Neural cell (in vitro differentiated cells): ENCODE measurements around the gene ST6GALNAC5. TPM values are rescaled to one million over a fixed set of nuclear protein-coding genes. Genes with fewer than 3 reads are reported as not detected.

Experiments used
- H2AFZ ChIP-seq: fragments of 200-600, 300-800 bp; sonication (generic), shearing (Covaris generic); 2 replicates; pipeline ENCODE4 v1.6.0; 2014; ENCODE audit warnings: low read depth, mild to moderate bottlenecking, antibody characterized with exemption, low read length, moderate library complexity
- H3F3A ChIP-seq: fragments of 200-600 bp; shearing (Covaris generic); 2 replicates; pipeline ENCODE4 v1.6.1; 2016; ENCODE audit warnings: mild to moderate bottlenecking, moderate library complexity, mixed read lengths, antibody characterized with exemption, low read length; ENCODE audit not compliant: insufficient read depth, poor library complexity, severe bottlenecking
- H3K27ac ChIP-seq: fragments of 200-600, 300-800 bp; sonication (generic), shearing (Covaris generic); 2 replicates; pipeline ENCODE4 v1.5.1; 2014; ENCODE audit warnings: mild to moderate bottlenecking, low read length, moderate library complexity
- H3K27me3 ChIP-seq: fragments of 300-800, 200-600 bp; sonication (generic), shearing (Covaris generic); 2 replicates; pipeline ENCODE4 v1.6.0; 2014; ENCODE audit warnings: mild to moderate bottlenecking, low read depth, low read length, moderate library complexity; ENCODE audit not compliant: insufficient read depth
- H3K36me3 ChIP-seq: fragments of 300-800, 200-600 bp; sonication (generic), shearing (Covaris generic); 2 replicates; pipeline ENCODE4 v1.5.1; 2014; ENCODE audit warnings: mild to moderate bottlenecking, antibody characterized with exemption, low read length, moderate library complexity; ENCODE audit not compliant: insufficient read depth
- H3K4me2 ChIP-seq: fragments of 300-800, 200-600 bp; sonication (generic), shearing (Covaris generic); 2 replicates; pipeline ENCODE4 v1.6.0; 2014; ENCODE audit warnings: mild to moderate bottlenecking, low read length
- H3K4me3 ChIP-seq: fragments of 300-800, 200-600 bp; sonication (generic), shearing (Covaris generic); 2 replicates; pipeline ENCODE4 v1.5.1; 2014; ENCODE audit warnings: mild to moderate bottlenecking, low read length, moderate library complexity
- H3K79me2 ChIP-seq: fragments of 200-600 bp; shearing (Covaris generic); replicated peaks from 2 replicates; pipeline ENCODE4 v1.6.0; 2014; ENCODE audit warnings: mild to moderate bottlenecking, low read length, moderate library complexity; ENCODE audit not compliant: insufficient read depth
- H3K9ac ChIP-seq: fragments of 300-800, 200-600 bp; sonication (generic), shearing (Covaris generic); 2 replicates; pipeline ENCODE4 v1.6.1; 2016; ENCODE audit warnings: mild to moderate bottlenecking, low read length, mixed read lengths
- H3K9me2 ChIP-seq: fragments of 200-600 bp; shearing (Covaris generic); 2 replicates; pipeline ENCODE4 v1.6.1; 2016; ENCODE audit warnings: mild to moderate bottlenecking, low read length, mixed read lengths; ENCODE audit not compliant: insufficient read depth
- H3K9me3 ChIP-seq: fragments of 200-600, 300-800 bp; sonication (generic), shearing (Covaris generic); 2 replicates; pipeline ENCODE4 v1.6.1; 2016; ENCODE audit warnings: mild to moderate bottlenecking, mixed run types, low read length, moderate library complexity, mixed read lengths
- H4K20me1 ChIP-seq: fragments of 200-600 bp; shearing (Covaris generic); 2 replicates; pipeline ENCODE4 v1.6.1; 2016; ENCODE audit warnings: mild to moderate bottlenecking, mixed run types; ENCODE audit not compliant: insufficient read depth
- CTCF ChIP-seq: fragments of 450-650 bp; IDR thresholded peaks from 2 replicates; pipeline ENCODE4 v1.5.1; 2014; ENCODE audit warnings: antibody characterized with exemption, mild to moderate bottlenecking, moderate library complexity; ENCODE audit not compliant: poor library complexity, severe bottlenecking
- EP300 ChIP-seq: fragments of 450-650 bp; conservative IDR thresholded peaks from 2 replicates; pipeline ENCODE4 v1.6.1; 2014; ENCODE audit warnings: antibody characterized with exemption, mild to moderate bottlenecking, moderate library complexity; ENCODE audit not compliant: poor library complexity, severe bottlenecking
- EZH2 ChIP-seq: fragments of 200-600, 300-800 bp; shearing (Covaris generic), sonication (generic); IDR thresholded peaks from 2 replicates; pipeline ENCODE4 v1.6.1; 2014; ENCODE audit warnings: antibody characterized with exemption, low read length, borderline replicate concordance, mild to moderate bottlenecking; ENCODE audit not compliant: insufficient read depth, poor library complexity, severe bottlenecking
- MXI1 ChIP-seq: fragments of 450-650 bp; conservative IDR thresholded peaks from 2 replicates; pipeline ENCODE4 v1.6.1; 2014; ENCODE audit warnings: antibody characterized with exemption, mild to moderate bottlenecking; ENCODE audit not compliant: poor library complexity, severe bottlenecking
- POLR2AphosphoS5 ChIP-seq: IDR thresholded peaks from 2 replicates; pipeline ENCODE4 v1.6.1; 2012
- RAD21 ChIP-seq: fragments of 450-650 bp; conservative IDR thresholded peaks from 2 replicates; pipeline ENCODE4 v1.6.1; 2014; ENCODE audit warnings: antibody characterized with exemption, mild to moderate bottlenecking, moderate library complexity
- REST ChIP-seq: IDR thresholded peaks from 2 replicates; pipeline ENCODE4 v1.6.1; 2012; ENCODE audit warnings: borderline replicate concordance
- SMC3 ChIP-seq: fragments of 450-650 bp; conservative IDR thresholded peaks from 2 replicates; pipeline ENCODE4 v1.6.1; 2014; ENCODE audit warnings: antibody characterized with exemption, mild to moderate bottlenecking, moderate library complexity; ENCODE audit not compliant: poor library complexity
- TAF1 ChIP-seq: IDR thresholded peaks from 2 replicates; pipeline ENCODE4 v1.6.1; 2012; ENCODE audit warnings: low read depth
- polyA plus RNA-seq: library from polyadenylated mRNA; depleted of rRNA; stranded (reverse); fragments of >200 nt; gene quantifications from 2 replicates; pipeline ENCODE4 v1.2.3, GENCODE V29; 2014

ST6GALNAC5 gene
- polyA plus RNA-seq, 1 donor from 2014 or later = 57.3 TPM

- TF ChIP-seq MXI1 = no peak
- TF ChIP-seq EZH2 = no peak
- no peak for TF ChIP-seq RAD21
- Histone ChIP-seq H3K36me3 (no peaks in the 10 kb centered on the region), H3K27ac (no peak overlapping the region)
Measured at GRCh38 chr1:76881762-76882161, 14.5 kb downstream of the ST6GALNAC5 start.

GRCh38 chr1:76891931-76892622, 24.8 kb downstream of the ST6GALNAC5 start:
- Histone ChIP-seq H3F3A (no peaks in the 10 kb centered on the region), H3K79me2 (peaks cover 33% of the 10 kb centered on the region), H3K4me2 (no peak overlapping the region), H3K9me2 (no peaks in the 10 kb centered on the region), H4K20me1 (no peaks in the 10 kb centered on the region), H2AFZ (no peak overlapping the region), H3K9ac (no peak overlapping the region), H3K27ac (no peak overlapping the region), H3K36me3 (no peaks in the 10 kb centered on the region), H3K27me3 (no peaks in the 10 kb centered on the region), H3K4me3 (no peak overlapping the region), H3K9me3 (no peaks in the 10 kb centered on the region)
- TF ChIP-seq EP300 (no peak), EZH2 (no peak), REST (no peak), POLR2AphosphoS5 (no peak), TAF1 (no peak), SMC3 (no peak), RAD21 (no peak), CTCF (no peak), MXI1 (no peak)

More at GRCh38 chr1:76881762-76882161, 14.5 kb downstream of the ST6GALNAC5 start:
- Histone ChIP-seq H3K79me2 (peaks cover 17% of the 10 kb centered on the region), H3K27me3 (no peaks in the 10 kb centered on the region), H3K9me2 (no peaks in the 10 kb centered on the region), H3K4me2 (no peak overlapping the region), H4K20me1 (no peaks in the 10 kb centered on the region), H2AFZ (no peak overlapping the region), H3K9ac (no peak overlapping the region), H3F3A (no peaks in the 10 kb centered on the region), H3K4me3 (no peak overlapping the region), H3K9me3 (no peaks in the 10 kb centered on the region)
